ENCODE results near the gene GDPGP1. TPM values are rescaled to one million over a fixed set of nuclear protein-coding genes. Genes with fewer than 3 reads are reported as not detected.
"Not testable (repeated sequence)": the region's sequence is repeated elsewhere in the genome, so short reads cannot be mapped to it uniquely, and the experiment has no call there.

GDPGP1 gene
- polyA plus RNA-seq, 1 donor, result 5.8 TPM

- DNase-seq, result not testable (repeated sequence)
These were observed 26.7 kb downstream of the GDPGP1 start for GRCh38 chr15:90260731-90261130.

- no peak for DNase-seq
These were observed 27.8 kb downstream of the GDPGP1 start for GRCh38 chr15:90261811-90262210.

GRCh38 chr15:90262426-90262825 lies 28.4 kb downstream of the GDPGP1 start:
- DNase-seq, result no peak

GRCh38 chr15:90264671-90265070 lies 30.7 kb downstream of the GDPGP1 start:
- no peak for DNase-seq

GRCh38 chr15:90265271-90266060 lies 31.5 kb downstream of the GDPGP1 start, which contains the start of gene NGRN:
Gene NGRN, plus strand, starts transcription at chr15:90265672. Its CDS starts 41 bp downstream, at chr15:90265713.
- DNase-seq, result peak; percentile 93

- DNase-seq, result no peak
These were observed 32.0 kb downstream of the GDPGP1 start for GRCh38 chr15:90266061-90266431.

GRCh38 chr15:90266485-90266884 lies 32.5 kb downstream of the GDPGP1 start:
- DNase-seq, result no peak

- no peak for DNase-seq
These were observed 34.4 kb downstream of the GDPGP1 start for GRCh38 chr15:90268415-90268814.

GRCh38 chr15:90270502-90271150 lies 36.6 kb downstream of the GDPGP1 start:
- no peak for DNase-seq

- no peak for DNase-seq
These were observed 37.6 kb downstream of the GDPGP1 start for GRCh38 chr15:90271459-90272166.

GRCh38 chr15:90278467-90278866 lies 44.5 kb downstream of the GDPGP1 start:
- not testable (repeated sequence) for DNase-seq

GRCh38 chr15:90280743-90281142 lies 46.7 kb downstream of the GDPGP1 start:
- not testable (repeated sequence) for DNase-seq

GRCh38 chr15:90281637-90282036 lies 47.6 kb downstream of the GDPGP1 start:
- DNase-seq, result not testable (repeated sequence)

- no peak for DNase-seq
These were observed 52.7 kb downstream of the GDPGP1 start for GRCh38 chr15:90286678-90287077.

- DNase-seq, result no peak
These were observed 53.1 kb downstream of the GDPGP1 start for GRCh38 chr15:90287101-90287500.

GRCh38 chr15:90287946-90288345 lies 53.9 kb downstream of the GDPGP1 start:
- DNase-seq, result no peak

GRCh38 chr15:90291679-90292356 lies 57.8 kb downstream of the GDPGP1 start:
- no peak for DNase-seq

- DNase-seq, result peak; percentile 59
These were observed 59.2 kb downstream of the GDPGP1 start for GRCh38 chr15:90293040-90293810.

GRCh38 chr15:90294159-90294558 lies 60.1 kb downstream of the GDPGP1 start:
- DNase-seq, result no peak

GRCh38 chr15:90294601-90295269 lies 60.7 kb downstream of the GDPGP1 start:
- no peak for DNase-seq

GRCh38 chr15:90295270-90295648 lies 61.2 kb downstream of the GDPGP1 start:
- no peak for DNase-seq

All from left kidney (tissue), 2 donors.